PC-3 (cell line): ENCODE results near the gene NMNAT2. TPM values are rescaled to one million over a fixed set of nuclear protein-coding genes. Genes with fewer than 3 reads are reported as not detected.

Source experiments
- ATAC-seq: fragments of 200-7000 bp; cut with Tn5 transposase; 2 replicates; pipeline ENCODE4 v1.9.1; 2020; ENCODE audit warnings: mild to moderate bottlenecking, moderate library complexity
- BruUV-seq: library from RNA; stranded (reverse); fragments of 400-500 nt; replicated peaks from 2 replicates; lab custom pipeline; 2021; lab: Mats Ljungman, UMichigan
- CTCF ChIA-PET: fragments of 300-600 bp; sonication (Branson Sonifier 250); formaldehyde crosslinking; loops from one replicate; lab custom pipeline; 2022; ENCODE audit warnings: antibody characterized with exemption; lab: Charles Lee
- POLR2A ChIA-PET: fragments of 300-600 bp; sonication (Branson Sonifier 250); formaldehyde crosslinking; loops from one replicate; lab custom pipeline; 2022; ENCODE audit warnings: antibody characterized with exemption; ENCODE audit not compliant: unreplicated experiment; lab: Charles Lee
- DNase-seq: peaks from one replicate; pipeline ENCODE4 v3.0.0-alpha.2; 2015
- H2AFZ ChIP-seq: fragments of 300-600 bp; sonication (generic); 2 replicates; pipeline ENCODE4 v1.6.0; 2016; ENCODE audit warnings: antibody characterized with exemption, low read length
- H3F3A ChIP-seq: fragments of 300-600 bp; sonication (generic); one replicate; pipeline ENCODE4 v1.6.0; 2017; ENCODE audit warnings: antibody characterized with exemption, low read length, control low read depth, mild to moderate bottlenecking; ENCODE audit not compliant: unreplicated experiment
- H3K27ac ChIP-seq: fragments of 300-600 bp; sonication (generic); 2 replicates; pipeline ENCODE4 v1.5.1; 2016; ENCODE audit warnings: mild to moderate bottlenecking, low read length
- H3K27me3 ChIP-seq: fragments of 300-600 bp; sonication (generic); 2 replicates; pipeline ENCODE4 v1.6.1; 2016; ENCODE audit warnings: low read length, mixed read lengths
- H3K36me3 ChIP-seq: fragments of 300-600 bp; sonication (generic); 2 replicates; pipeline ENCODE4 v1.6.1; 2016; ENCODE audit warnings: low read depth, mixed run types, low read length, mixed read lengths
- H3K4me1 ChIP-seq: fragments of 300-600 bp; sonication (generic); 2 replicates; pipeline ENCODE4 v1.5.1; 2016; ENCODE audit warnings: low read length; ENCODE audit not compliant: insufficient read depth
- H3K4me2 ChIP-seq: fragments of 300-600 bp; sonication (generic); 2 replicates; pipeline ENCODE4 v1.6.0; 2016; ENCODE audit warnings: low read length
- H3K4me3 ChIP-seq: fragments of 300-600 bp; sonication (generic); 2 replicates; pipeline ENCODE4 v1.5.1; 2016; ENCODE audit warnings: mild to moderate bottlenecking, low read length, mixed read lengths
- H3K79me2 ChIP-seq: fragments of 300-600 bp; sonication (generic); 2 replicates; pipeline ENCODE4 v1.6.1; 2017; ENCODE audit warnings: low read length, mixed read lengths
- H3K9ac ChIP-seq: fragments of 300-600 bp; sonication (generic); 2 replicates; pipeline ENCODE4 v1.6.0; 2016; ENCODE audit warnings: mild to moderate bottlenecking, low read length
- H3K9me2 ChIP-seq: fragments of 300-600 bp; sonication (generic); replicated peaks from 2 replicates; pipeline ENCODE4 v1.6.1; 2016; ENCODE audit warnings: mixed run types, low read length, mixed read lengths
- H3K9me3 ChIP-seq: fragments of 300-600 bp; sonication (generic); 2 replicates; pipeline ENCODE4 v1.6.1; 2016; ENCODE audit warnings: low read length, mixed read lengths
- H4K20me1 ChIP-seq: fragments of 300-600 bp; sonication (generic); 2 replicates; pipeline ENCODE4 v1.6.1; 2016; ENCODE audit warnings: low read length, mixed read lengths
- EZH2 ChIP-seq: fragments of 300-600 bp; sonication (generic); IDR thresholded peaks from one replicate; pipeline ENCODE4 v1.6.1; 2017; ENCODE audit warnings: antibody characterized with exemption, mild to moderate bottlenecking, low read length; ENCODE audit not compliant: unreplicated experiment
- EZH2phosphoT487 ChIP-seq: fragments of 300-600 bp; sonication (generic); IDR thresholded peaks from 2 replicates; pipeline ENCODE4 v1.6.1; 2018; ENCODE audit warnings: mild to moderate bottlenecking, antibody characterized with exemption, low read length, borderline replicate concordance
- intact Hi-C: fragments of 100-400 bp; cut with micrococcal nuclease; formaldehyde crosslinking; loops from 2 replicates; pipeline ENCODE4 v1.9.0; 2023
- total RNA-seq: library from RNA; depleted of rRNA; stranded (reverse); fragments of >200 nt; gene quantifications from 2 replicates; pipeline ENCODE4 v1.2.3, GENCODE V29; 2014
- TF ChIP-seq, protein P1 (sequence below): fragments of 300-600 bp; sonication (generic); conservative IDR thresholded peaks from 2 replicates; pipeline ENCODE4 v1.5.1; 2017; ENCODE audit warnings: antibody characterized with exemption, low read depth, mild to moderate bottlenecking, low read length

NMNAT2 gene
- total RNA-seq, 1 experiment from 2014 or later = 6.0 TPM

DNA sequence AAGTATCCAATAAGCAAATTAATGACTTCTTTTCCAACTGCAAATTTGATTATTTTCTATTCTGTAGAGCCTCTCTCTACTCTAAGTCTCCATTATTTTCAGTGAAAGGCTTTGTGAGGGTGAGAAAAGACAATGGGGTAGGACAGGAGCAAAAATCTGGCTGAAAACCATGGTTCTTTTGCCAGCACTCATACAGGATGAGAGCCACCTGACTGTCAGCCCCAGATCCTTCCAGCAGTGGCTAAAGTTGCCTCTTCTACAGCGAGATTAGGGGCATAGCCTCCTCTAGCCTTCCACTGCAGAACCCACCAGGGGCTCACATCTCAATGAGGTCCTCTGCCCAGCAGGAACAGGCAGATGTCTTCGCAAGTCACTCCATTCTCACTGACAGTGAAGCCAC lies 23.7 kb downstream of the NMNAT2 start:
- no peak for ATAC-seq
- H3K27me3 ChIP-seq = no peaks in the 10 kb centered on the region
- no TSS peak for BruUV-seq

DNA sequence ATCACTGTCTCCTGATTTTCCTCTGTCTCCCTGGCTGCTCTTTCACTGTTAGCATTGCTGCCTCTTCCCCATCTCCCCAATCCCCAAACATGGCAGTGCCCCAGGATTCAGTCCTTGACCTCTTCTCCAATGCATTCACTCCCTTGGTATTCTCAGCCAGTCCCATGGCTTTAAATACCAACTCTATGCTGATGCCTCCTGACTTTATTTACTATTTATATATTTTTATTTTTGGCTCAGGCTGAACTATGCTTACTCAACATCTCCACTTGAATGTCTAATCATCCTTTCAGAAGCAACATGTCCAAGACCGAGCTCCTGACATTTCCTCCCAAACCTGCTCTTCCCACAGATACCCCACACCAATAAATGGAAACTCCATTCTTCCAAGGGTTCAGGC lies 26.3 kb downstream of the NMNAT2 start:
- H3K4me1 ChIP-seq = no peaks in the 10 kb centered on the region
- ATAC-seq (no peak), DNase-seq (no peak)
- ChIA-PET CTCF (no interaction called here), POLR2A (no interaction called here)
- no peaks in the 10 kb centered on the region for H3K9me2 ChIP-seq
- no peaks in the 10 kb centered on the region for H4K20me1 ChIP-seq
- no peaks in the 10 kb centered on the region for H3F3A ChIP-seq
- no peaks in the 10 kb centered on the region for H3K36me3 ChIP-seq
- no peaks in the 10 kb centered on the region for H3K27me3 ChIP-seq
- H3K27ac ChIP-seq = no peak overlapping the region
- no peak overlapping the region for H3K9ac ChIP-seq
- BruUV-seq = no TSS peak
- H3K4me2 ChIP-seq = no peak overlapping the region
- H3K4me3 ChIP-seq = no peak overlapping the region
- intact Hi-C loops = no loop called here
- no peaks in the 10 kb centered on the region for H3K79me2 ChIP-seq
- TF ChIP-seq EZH2 (no peak), EZH2phosphoT487 (no peak)
- TF ChIP-seq, protein P1, sequence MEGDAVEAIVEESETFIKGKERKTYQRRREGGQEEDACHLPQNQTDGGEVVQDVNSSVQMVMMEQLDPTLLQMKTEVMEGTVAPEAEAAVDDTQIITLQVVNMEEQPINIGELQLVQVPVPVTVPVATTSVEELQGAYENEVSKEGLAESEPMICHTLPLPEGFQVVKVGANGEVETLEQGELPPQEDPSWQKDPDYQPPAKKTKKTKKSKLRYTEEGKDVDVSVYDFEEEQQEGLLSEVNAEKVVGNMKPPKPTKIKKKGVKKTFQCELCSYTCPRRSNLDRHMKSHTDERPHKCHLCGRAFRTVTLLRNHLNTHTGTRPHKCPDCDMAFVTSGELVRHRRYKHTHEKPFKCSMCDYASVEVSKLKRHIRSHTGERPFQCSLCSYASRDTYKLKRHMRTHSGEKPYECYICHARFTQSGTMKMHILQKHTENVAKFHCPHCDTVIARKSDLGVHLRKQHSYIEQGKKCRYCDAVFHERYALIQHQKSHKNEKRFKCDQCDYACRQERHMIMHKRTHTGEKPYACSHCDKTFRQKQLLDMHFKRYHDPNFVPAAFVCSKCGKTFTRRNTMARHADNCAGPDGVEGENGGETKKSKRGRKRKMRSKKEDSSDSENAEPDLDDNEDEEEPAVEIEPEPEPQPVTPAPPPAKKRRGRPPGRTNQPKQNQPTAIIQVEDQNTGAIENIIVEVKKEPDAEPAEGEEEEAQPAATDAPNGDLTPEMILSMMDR = no peak
- H2AFZ ChIP-seq = no peak overlapping the region
- no peaks in the 10 kb centered on the region for H3K9me3 ChIP-seq

More for the DNA sequence above, 23.7 kb downstream of the NMNAT2 start:
- H3K4me2 ChIP-seq = no peak overlapping the region
- intact Hi-C loops = no loop called here
- no peaks in the 10 kb centered on the region for H3K9me3 ChIP-seq
- no peaks in the 10 kb centered on the region for H3F3A ChIP-seq
- no peak overlapping the region for H2AFZ ChIP-seq
- no peaks in the 10 kb centered on the region for H4K20me1 ChIP-seq
- no peak for DNase-seq
- no peak overlapping the region for H3K9ac ChIP-seq
- H3K36me3 ChIP-seq = no peaks in the 10 kb centered on the region
- H3K79me2 ChIP-seq = no peaks in the 10 kb centered on the region
- TF ChIP-seq EZH2 = no peak
- TF ChIP-seq, protein P1 = no peak
- no peak for TF ChIP-seq EZH2phosphoT487
- H3K4me1 ChIP-seq = no peaks in the 10 kb centered on the region
- ChIA-PET CTCF (no interaction called here), POLR2A (no interaction called here)
- H3K9me2 ChIP-seq = no peaks in the 10 kb centered on the region
- H3K4me3 ChIP-seq = no peak overlapping the region
- H3K27ac ChIP-seq = no peak overlapping the region

DNA sequence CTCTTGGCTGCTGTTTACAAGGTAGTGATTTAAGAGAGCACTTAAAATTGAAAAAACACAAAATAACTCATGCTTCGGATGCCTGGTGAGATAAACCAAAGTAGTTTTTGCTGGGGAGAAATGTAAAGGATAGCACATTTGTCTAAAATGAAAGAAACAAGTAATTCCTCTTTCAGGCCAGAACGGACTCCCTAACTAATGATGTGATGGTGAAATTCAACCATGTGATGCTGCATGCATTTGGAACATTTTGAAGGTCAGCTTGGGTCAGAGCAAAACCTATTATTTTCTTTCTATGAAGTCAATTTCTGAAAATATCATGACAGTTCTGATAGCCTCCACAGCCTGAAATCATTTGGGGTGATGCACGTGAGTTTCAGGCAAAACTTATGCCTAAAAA lies 27.6 kb downstream of the NMNAT2 start:
- POLR2A ChIA-PET = no interaction called here
- Histone ChIP-seq H3K9me3 (no peaks in the 10 kb centered on the region), H3K9ac (no peak overlapping the region), H3K4me2 (no peak overlapping the region), H3F3A (no peaks in the 10 kb centered on the region), H4K20me1 (no peaks in the 10 kb centered on the region), H3K27ac (no peak overlapping the region), H2AFZ (no peak overlapping the region), H3K27me3 (no peaks in the 10 kb centered on the region), H3K9me2 (no peaks in the 10 kb centered on the region), H3K79me2 (no peaks in the 10 kb centered on the region), H3K4me1 (no peaks in the 10 kb centered on the region), H3K4me3 (no peak overlapping the region), H3K36me3 (no peaks in the 10 kb centered on the region)
- intact Hi-C loops = no loop called here
- no TSS peak for BruUV-seq
- ATAC-seq (no peak), DNase-seq (no peak)
- CTCF ChIA-PET = no interaction called here
- TF ChIP-seq EZH2 (no peak), EZH2phosphoT487 (no peak)
- TF ChIP-seq, protein P1 = no peak
